Ishikawa (cell line): Measurements from ENCODE around the gene CCK.

Source experiments
- CEBPB ChIP-seq: IDR thresholded peaks from 2 replicates; pipeline ENCODE4 v1.6.1; 2012
- CREB1 ChIP-seq: IDR thresholded peaks from 2 replicates; pipeline ENCODE4 v1.6.1; 2012; ENCODE audit warnings: low read depth
- EGR1 ChIP-seq: IDR thresholded peaks from 2 replicates; pipeline ENCODE4 v1.6.1; 2012
- EP300 ChIP-seq: IDR thresholded peaks from 2 replicates; pipeline ENCODE4 v1.6.1; 2012; ENCODE audit warnings: borderline replicate concordance
- FOXM1 ChIP-seq: IDR thresholded peaks from 2 replicates; pipeline ENCODE4 v1.6.1; 2012; ENCODE audit warnings: low read depth, borderline replicate concordance
- NFIC ChIP-seq: IDR thresholded peaks from 2 replicates; pipeline ENCODE4 v1.6.1; 2012
- RAD21 ChIP-seq: IDR thresholded peaks from 2 replicates; pipeline ENCODE4 v1.6.1; 2012; ENCODE audit warnings: low read depth
- TAF1 ChIP-seq: IDR thresholded peaks from 2 replicates; pipeline ENCODE4 v1.6.1; 2012; ENCODE audit warnings: low read depth, mild to moderate bottlenecking
- TCF12 ChIP-seq: IDR thresholded peaks from 2 replicates; pipeline ENCODE4 v1.6.1; 2012; ENCODE audit warnings: low read depth
- TEAD4 ChIP-seq: IDR thresholded peaks from 2 replicates; pipeline ENCODE4 v1.6.1; 2012
- YY1 ChIP-seq: IDR thresholded peaks from 2 replicates; pipeline ENCODE4 v1.6.1; 2012; ENCODE audit warnings: low read depth
- ZBTB7A ChIP-seq: IDR thresholded peaks from 2 replicates; pipeline ENCODE4 v1.6.1; 2012; ENCODE audit warnings: low read depth
- TF ChIP-seq, protein P1 (sequence below): IDR thresholded peaks from 2 replicates; pipeline ENCODE4 v1.6.1; 2012
- TF ChIP-seq, protein P2 (sequence below): IDR thresholded peaks from 2 replicates; pipeline ENCODE4 v1.6.1; 2012
- TF ChIP-seq, protein P3 (sequence below): IDR thresholded peaks from 2 replicates; pipeline ENCODE4 v1.6.1; 2012; ENCODE audit warnings: low read depth, mild to moderate bottlenecking

The CCK gene

DNA sequence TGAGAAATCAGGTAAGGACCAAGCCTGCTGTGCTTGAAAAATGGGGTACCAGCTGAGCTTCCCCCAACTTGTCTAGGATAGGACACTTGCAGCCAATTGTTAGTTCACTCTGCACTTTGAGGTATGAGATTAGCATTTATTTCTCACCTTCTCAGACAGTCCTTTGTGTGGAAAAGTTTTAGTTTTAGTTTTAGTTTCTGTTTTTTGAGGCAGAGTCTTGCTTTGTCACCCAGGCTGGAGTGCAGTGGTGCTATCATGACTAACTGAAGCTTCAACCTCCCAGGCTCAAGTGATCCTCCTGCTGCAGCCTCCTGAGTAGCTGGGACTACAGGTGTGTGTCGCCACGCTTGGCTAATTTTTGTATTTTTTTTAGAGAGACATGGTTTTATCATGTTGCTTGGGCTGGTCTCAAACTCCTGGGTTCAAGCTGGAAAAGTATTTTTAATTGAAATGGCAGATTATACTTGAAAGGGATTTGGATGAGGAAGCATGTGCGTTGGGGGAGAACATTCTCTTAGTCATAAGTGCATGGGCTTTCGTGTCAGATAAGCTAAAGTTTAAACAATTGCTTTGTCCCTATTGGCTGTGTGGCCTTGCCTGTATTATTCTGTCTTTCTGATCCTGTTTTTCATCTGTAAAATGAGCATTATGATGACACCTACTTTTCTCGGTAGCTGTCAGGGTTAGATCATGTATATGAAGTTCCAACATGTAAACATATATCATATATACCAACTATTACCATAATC, 25.2 kb upstream of the CCK start:
- TF ChIP-seq, protein P1, sequence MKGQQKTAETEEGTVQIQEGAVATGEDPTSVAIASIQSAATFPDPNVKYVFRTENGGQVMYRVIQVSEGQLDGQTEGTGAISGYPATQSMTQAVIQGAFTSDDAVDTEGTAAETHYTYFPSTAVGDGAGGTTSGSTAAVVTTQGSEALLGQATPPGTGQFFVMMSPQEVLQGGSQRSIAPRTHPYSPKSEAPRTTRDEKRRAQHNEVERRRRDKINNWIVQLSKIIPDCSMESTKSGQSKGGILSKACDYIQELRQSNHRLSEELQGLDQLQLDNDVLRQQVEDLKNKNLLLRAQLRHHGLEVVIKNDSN: no peak
- no peak for TF ChIP-seq EGR1

DNA sequence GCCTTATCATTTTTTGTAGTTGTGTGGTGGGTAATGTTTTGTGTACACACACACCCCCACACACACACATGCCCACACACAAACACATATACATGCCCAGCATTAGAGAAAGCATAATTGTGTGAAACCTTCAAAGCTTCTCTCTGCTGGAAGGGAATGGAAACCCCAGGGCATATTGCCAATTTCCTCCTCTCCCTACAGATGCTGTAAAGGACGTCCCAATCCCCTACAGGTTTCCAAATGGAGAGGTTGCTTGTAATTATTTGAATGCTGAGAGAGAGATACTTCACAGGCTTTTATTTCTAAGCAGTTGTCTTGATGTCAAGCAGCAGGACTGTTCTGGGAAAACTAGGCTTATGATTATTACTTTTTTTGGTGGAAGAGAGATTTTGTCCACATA, 23.0 kb upstream of the CCK start:
- TF ChIP-seq, protein P1: no peak
- TF ChIP-seq CREB1 (no peak), TEAD4 (no peak), TCF12 (no peak), YY1 (no peak), FOXM1 (no peak), TAF1 (no peak), RAD21 (no peak), EGR1 (no peak), ZBTB7A (no peak), CEBPB (no peak), EP300 (no peak), NFIC (no peak)
- TF ChIP-seq, protein P2, sequence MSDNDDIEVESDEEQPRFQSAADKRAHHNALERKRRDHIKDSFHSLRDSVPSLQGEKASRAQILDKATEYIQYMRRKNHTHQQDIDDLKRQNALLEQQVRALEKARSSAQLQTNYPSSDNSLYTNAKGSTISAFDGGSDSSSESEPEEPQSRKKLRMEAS: no peak
- TF ChIP-seq, protein P3, sequence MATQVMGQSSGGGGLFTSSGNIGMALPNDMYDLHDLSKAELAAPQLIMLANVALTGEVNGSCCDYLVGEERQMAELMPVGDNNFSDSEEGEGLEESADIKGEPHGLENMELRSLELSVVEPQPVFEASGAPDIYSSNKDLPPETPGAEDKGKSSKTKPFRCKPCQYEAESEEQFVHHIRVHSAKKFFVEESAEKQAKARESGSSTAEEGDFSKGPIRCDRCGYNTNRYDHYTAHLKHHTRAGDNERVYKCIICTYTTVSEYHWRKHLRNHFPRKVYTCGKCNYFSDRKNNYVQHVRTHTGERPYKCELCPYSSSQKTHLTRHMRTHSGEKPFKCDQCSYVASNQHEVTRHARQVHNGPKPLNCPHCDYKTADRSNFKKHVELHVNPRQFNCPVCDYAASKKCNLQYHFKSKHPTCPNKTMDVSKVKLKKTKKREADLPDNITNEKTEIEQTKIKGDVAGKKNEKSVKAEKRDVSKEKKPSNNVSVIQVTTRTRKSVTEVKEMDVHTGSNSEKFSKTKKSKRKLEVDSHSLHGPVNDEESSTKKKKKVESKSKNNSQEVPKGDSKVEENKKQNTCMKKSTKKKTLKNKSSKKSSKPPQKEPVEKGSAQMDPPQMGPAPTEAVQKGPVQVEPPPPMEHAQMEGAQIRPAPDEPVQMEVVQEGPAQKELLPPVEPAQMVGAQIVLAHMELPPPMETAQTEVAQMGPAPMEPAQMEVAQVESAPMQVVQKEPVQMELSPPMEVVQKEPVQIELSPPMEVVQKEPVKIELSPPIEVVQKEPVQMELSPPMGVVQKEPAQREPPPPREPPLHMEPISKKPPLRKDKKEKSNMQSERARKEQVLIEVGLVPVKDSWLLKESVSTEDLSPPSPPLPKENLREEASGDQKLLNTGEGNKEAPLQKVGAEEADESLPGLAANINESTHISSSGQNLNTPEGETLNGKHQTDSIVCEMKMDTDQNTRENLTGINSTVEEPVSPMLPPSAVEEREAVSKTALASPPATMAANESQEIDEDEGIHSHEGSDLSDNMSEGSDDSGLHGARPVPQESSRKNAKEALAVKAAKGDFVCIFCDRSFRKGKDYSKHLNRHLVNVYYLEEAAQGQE: no peak

DNA sequence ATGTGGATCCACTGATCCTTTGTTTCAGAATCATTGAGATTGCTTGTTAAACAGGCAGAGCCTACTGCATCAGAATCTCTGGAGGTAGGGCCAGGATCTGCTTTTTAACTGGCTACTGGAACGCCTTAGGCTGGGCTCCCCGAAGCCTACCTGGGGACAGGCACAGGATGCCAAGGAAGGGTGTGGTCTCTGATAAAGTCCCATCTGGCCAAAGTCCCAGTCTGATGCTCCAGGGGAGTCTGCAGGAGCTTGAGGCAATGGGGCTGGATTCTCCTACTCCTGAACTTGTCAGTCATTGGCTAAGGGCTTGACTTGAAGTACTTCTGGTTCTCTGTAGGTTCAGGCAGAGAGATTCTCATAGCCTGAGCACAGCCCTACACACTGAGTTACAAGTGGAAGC, 22.4 kb upstream of the CCK start:
- no peak for TF ChIP-seq CREB1
- no peak for TF ChIP-seq NFIC
- TF ChIP-seq EGR1: no peak
- TF ChIP-seq TCF12: no peak
- no peak for TF ChIP-seq CEBPB
- TF ChIP-seq RAD21: no peak

DNA sequence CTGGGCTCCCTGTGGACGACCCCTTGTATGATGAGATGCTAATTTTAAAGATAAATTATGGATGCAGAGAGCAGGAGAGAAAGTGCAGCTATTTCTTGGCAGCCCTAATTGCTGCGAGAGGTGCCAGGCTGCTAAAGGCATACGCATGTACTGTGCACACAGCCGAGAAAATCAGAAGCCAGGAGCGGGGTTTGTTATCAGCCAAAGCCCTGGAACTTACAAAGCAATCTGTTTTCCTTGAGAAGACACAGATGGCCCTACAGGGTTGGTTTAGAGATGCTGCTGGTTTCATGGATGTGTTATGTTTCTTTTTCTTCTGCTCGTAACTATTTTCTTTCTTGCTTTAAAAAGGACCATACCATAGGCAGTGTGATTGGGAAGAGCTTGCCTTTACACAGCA, 11.7 kb upstream of the CCK start:
- TF ChIP-seq TAF1 (no peak), CREB1 (no peak), ZBTB7A (no peak), TEAD4 (no peak), CEBPB (no peak), RAD21 (no peak), EP300 (no peak), YY1 (no peak), FOXM1 (no peak), NFIC (no peak), TCF12 (no peak)
- TF ChIP-seq, protein P2: no peak
- TF ChIP-seq, protein P3: no peak

DNA sequence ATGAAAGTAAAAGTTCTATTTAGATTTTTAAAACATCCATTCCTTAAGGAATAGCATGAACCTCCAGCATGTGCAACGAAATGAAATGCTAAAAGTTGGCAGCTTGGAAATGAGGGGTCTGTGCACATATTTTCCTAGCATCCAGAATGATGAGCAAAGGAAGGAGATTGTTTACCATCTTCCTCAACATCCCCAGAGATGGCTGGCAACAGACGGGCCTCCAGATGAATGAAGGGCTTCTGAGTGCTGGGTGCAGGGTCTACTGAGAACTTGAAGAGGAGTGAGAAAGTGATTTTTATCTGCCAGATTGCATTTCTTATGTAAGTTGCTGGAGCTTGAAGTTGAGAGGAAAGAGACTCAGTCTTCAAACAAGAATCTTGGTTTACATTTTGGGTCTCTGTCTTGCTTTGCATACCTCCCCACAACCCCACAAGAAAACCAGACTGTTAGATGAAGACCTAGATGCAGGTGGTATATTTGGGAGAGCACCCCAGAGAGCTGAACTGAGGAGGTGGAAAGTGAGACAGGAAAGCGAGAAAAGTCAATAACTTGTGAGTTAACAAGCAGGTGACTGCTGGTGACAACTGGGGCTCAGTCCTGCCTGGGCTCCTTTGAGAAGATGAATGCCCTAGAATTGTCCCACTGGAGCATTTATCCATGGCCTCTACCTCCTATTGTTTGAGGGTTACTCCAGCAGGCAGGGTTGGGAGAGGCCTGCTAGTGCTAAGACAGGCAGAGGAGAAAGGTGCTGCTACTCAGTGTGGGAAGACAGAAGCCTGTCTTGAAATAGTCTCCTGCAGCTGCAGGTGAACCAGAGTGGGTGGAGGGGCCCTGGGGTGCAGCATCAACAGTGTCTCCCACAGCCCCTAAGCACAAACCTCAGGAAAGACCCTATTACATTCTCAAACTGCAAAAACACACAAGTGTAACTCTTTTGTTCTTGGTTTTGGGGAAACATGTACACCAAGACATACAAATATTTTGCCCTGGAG, 10.5 kb upstream of the CCK start:
- TF ChIP-seq CEBPB (no peak), EP300 (no peak), ZBTB7A (no peak), NFIC (no peak), TAF1 (no peak), FOXM1 (no peak), TCF12 (no peak), YY1 (no peak), TEAD4 (no peak), EGR1 (no peak), CREB1 (no peak)
- TF ChIP-seq, protein P3: no peak
